ENCODE measurements around the gene SDE2.
"Not testable (repeated sequence)": the region's sequence is repeated elsewhere in the genome, so short reads cannot be mapped to it uniquely, and the experiment has no call there.

SDE2 gene

GRCh38 chr1:225946803-225947202 lies 52.3 kb downstream of the SDE2 start:
- Histone ChIP-seq H3K36me3 (ENCODE audit: insufficient read depth, low read length) (no peaks in the 10 kb centered on the region), H3K9ac (ENCODE audit: low read length) (no peak overlapping the region), H3K9me3 (ENCODE audit: low read length) (no peaks in the 10 kb centered on the region), H3K27ac (ENCODE audit: low read depth, low read length) (no peak overlapping the region), H3K4me1 (ENCODE audit: insufficient read depth, low read length) (peaks cover 1% of the 10 kb centered on the region), H3K4me3 (ENCODE audit: low read depth in 1 of 2, low read length in 2 of 2) (no peak overlapping the region), H3K27me3 (ENCODE audit: control insufficient read depth in 1 of 2, insufficient read depth in 2 of 2, low read length in 2 of 2) (no peaks in the 10 kb centered on the region)

- Histone ChIP-seq H3K36me3 (ENCODE audit: insufficient read depth, low read length) (no peaks in the 10 kb centered on the region), H3K4me3 (ENCODE audit: low read depth in 1 of 2, low read length in 2 of 2) (no peak overlapping the region), H3K27me3 (ENCODE audit: control insufficient read depth in 1 of 2, insufficient read depth in 2 of 2, low read length in 2 of 2) (no peaks in the 10 kb centered on the region), H3K27ac (ENCODE audit: low read depth, low read length) (no peak overlapping the region), H3K9me3 (ENCODE audit: low read length) (no peaks in the 10 kb centered on the region), H3K4me1 (ENCODE audit: insufficient read depth, low read length) (peaks cover 8% of the 10 kb centered on the region), H3K9ac (ENCODE audit: low read length) (no peak overlapping the region)
Measured at GRCh38 chr1:225946082-225946620, 53.0 kb downstream of the SDE2 start.

GRCh38 chr1:225945564-225945963 lies 53.6 kb downstream of the SDE2 start:
- H3K4me1 ChIP-seq (ENCODE audit: insufficient read depth, low read length): peaks cover 9% of the 10 kb centered on the region
- H3K36me3 ChIP-seq (ENCODE audit: insufficient read depth, low read length): no peaks in the 10 kb centered on the region
- no peak overlapping the region for H3K4me3 ChIP-seq (ENCODE audit: low read depth in 1 of 2, low read length in 2 of 2)
- no peaks in the 10 kb centered on the region for H3K9me3 ChIP-seq (ENCODE audit: low read length)
- no peak overlapping the region for H3K27ac ChIP-seq (ENCODE audit: low read depth, low read length)
- H3K9ac ChIP-seq (ENCODE audit: low read length): no peak overlapping the region
- H3K27me3 ChIP-seq (ENCODE audit: control insufficient read depth in 1 of 2, insufficient read depth in 2 of 2, low read length in 2 of 2): no peaks in the 10 kb centered on the region

- H3K4me1 ChIP-seq (ENCODE audit: insufficient read depth, low read length): peaks cover 15% of the 10 kb centered on the region
- H3K36me3 ChIP-seq (ENCODE audit: insufficient read depth, low read length): no peaks in the 10 kb centered on the region
- no peaks in the 10 kb centered on the region for H3K27me3 ChIP-seq (ENCODE audit: control insufficient read depth in 1 of 2, insufficient read depth in 2 of 2, low read length in 2 of 2)
- H3K27ac ChIP-seq (ENCODE audit: low read depth, low read length): no peak overlapping the region
- no peaks in the 10 kb centered on the region for H3K9me3 ChIP-seq (ENCODE audit: low read length)
- no peak overlapping the region for H3K4me3 ChIP-seq (ENCODE audit: low read depth in 1 of 2, low read length in 2 of 2)
- H3K9ac ChIP-seq (ENCODE audit: low read length): no peak overlapping the region
Measured at GRCh38 chr1:225944951-225945350, 54.2 kb downstream of the SDE2 start.

- H3K4me3 ChIP-seq (ENCODE audit: low read depth in 1 of 2, low read length in 2 of 2): no peak overlapping the region
Measured at GRCh38 chr1:225944387-225944786, 54.8 kb downstream of the SDE2 start.

GRCh38 chr1:225943582-225943981 lies 55.6 kb downstream of the SDE2 start:
- Histone ChIP-seq H3K9ac (ENCODE audit: low read length) (no peak overlapping the region), H3K27me3 (ENCODE audit: control insufficient read depth in 1 of 2, insufficient read depth in 2 of 2, low read length in 2 of 2) (no peaks in the 10 kb centered on the region), H3K27ac (ENCODE audit: low read depth, low read length) (no peak overlapping the region), H3K36me3 (ENCODE audit: insufficient read depth, low read length) (no peaks in the 10 kb centered on the region), H3K9me3 (ENCODE audit: low read length) (no peaks in the 10 kb centered on the region), H3K4me1 (ENCODE audit: insufficient read depth, low read length) (peaks cover 15% of the 10 kb centered on the region), H3K4me3 (ENCODE audit: low read depth in 1 of 2, low read length in 2 of 2) (no peak overlapping the region)

More at GRCh38 chr1:225944387-225944786, 54.8 kb downstream of the SDE2 start:
- Histone ChIP-seq H3K9ac (ENCODE audit: low read length) (no peak overlapping the region), H3K36me3 (ENCODE audit: insufficient read depth, low read length) (no peaks in the 10 kb centered on the region), H3K27ac (ENCODE audit: low read depth, low read length) (no peak overlapping the region), H3K4me1 (ENCODE audit: insufficient read depth, low read length) (peaks cover 15% of the 10 kb centered on the region), H3K27me3 (ENCODE audit: control insufficient read depth in 1 of 2, insufficient read depth in 2 of 2, low read length in 2 of 2) (no peaks in the 10 kb centered on the region), H3K9me3 (ENCODE audit: low read length) (no peaks in the 10 kb centered on the region)

GRCh38 chr1:225942574-225942973 lies 56.6 kb downstream of the SDE2 start:
- H3K4me3 ChIP-seq (ENCODE audit: low read depth in 1 of 2, low read length in 2 of 2): no peak overlapping the region
- no peaks in the 10 kb centered on the region for H3K27me3 ChIP-seq (ENCODE audit: control insufficient read depth in 1 of 2, insufficient read depth in 2 of 2, low read length in 2 of 2)
- H3K9me3 ChIP-seq (ENCODE audit: low read length): no peaks in the 10 kb centered on the region
- H3K27ac ChIP-seq (ENCODE audit: low read depth, low read length): no peak overlapping the region
- H3K4me1 ChIP-seq (ENCODE audit: insufficient read depth, low read length): peaks cover 15% of the 10 kb centered on the region
- no peak overlapping the region for H3K9ac ChIP-seq (ENCODE audit: low read length)
- H3K36me3 ChIP-seq (ENCODE audit: insufficient read depth, low read length): no peaks in the 10 kb centered on the region

GRCh38 chr1:225941942-225942222 lies 57.3 kb downstream of the SDE2 start:
- H3K9ac ChIP-seq (ENCODE audit: low read length): no peak overlapping the region
- no peak overlapping the region for H3K27ac ChIP-seq (ENCODE audit: low read depth, low read length)
- no peak overlapping the region for H3K4me3 ChIP-seq (ENCODE audit: low read depth in 1 of 2, low read length in 2 of 2)
- no peaks in the 10 kb centered on the region for H3K9me3 ChIP-seq (ENCODE audit: low read length)
- H3K27me3 ChIP-seq (ENCODE audit: control insufficient read depth in 1 of 2, insufficient read depth in 2 of 2, low read length in 2 of 2): no peaks in the 10 kb centered on the region
- H3K36me3 ChIP-seq (ENCODE audit: insufficient read depth, low read length): no peaks in the 10 kb centered on the region
- H3K4me1 ChIP-seq (ENCODE audit: insufficient read depth, low read length): peaks cover 15% of the 10 kb centered on the region

GRCh38 chr1:225941187-225941941 lies 57.8 kb downstream of the SDE2 start, which contains the start of gene LEFTY2:
LEFTY2 (minus strand) TSS chr1:225941220; CDS start chr1:225941140, 80 bp downstream.
- H3K4me3 ChIP-seq (ENCODE audit: low read depth in 1 of 2, low read length in 2 of 2): no peak within 1 kb of the TSS

GRCh38 chr1:225940385-225941151 lies 58.6 kb downstream of the SDE2 start:
- no peaks in the 10 kb centered on the region for H3K9me3 ChIP-seq (ENCODE audit: low read length)
- H3K9ac ChIP-seq (ENCODE audit: low read length): no peak overlapping the region
- H3K4me3 ChIP-seq (ENCODE audit: low read depth in 1 of 2, low read length in 2 of 2): no peak overlapping the region
- H3K4me1 ChIP-seq (ENCODE audit: insufficient read depth, low read length): peaks cover 15% of the 10 kb centered on the region
- no peak overlapping the region for H3K27ac ChIP-seq (ENCODE audit: low read depth, low read length)
- H3K27me3 ChIP-seq (ENCODE audit: control insufficient read depth in 1 of 2, insufficient read depth in 2 of 2, low read length in 2 of 2): no peaks in the 10 kb centered on the region
- no peaks in the 10 kb centered on the region for H3K36me3 ChIP-seq (ENCODE audit: insufficient read depth, low read length)

More at GRCh38 chr1:225941187-225941941, 57.8 kb downstream of the SDE2 start, which contains the start of gene LEFTY2:
- Histone ChIP-seq H3K27ac (ENCODE audit: low read depth, low read length) (no peak within 1 kb of the TSS), H3K4me1 (ENCODE audit: insufficient read depth, low read length) (peaks cover 15% of the 10 kb centered on the region), H3K36me3 (ENCODE audit: insufficient read depth, low read length) (no peaks in the 10 kb centered on the region), H3K9me3 (ENCODE audit: low read length) (no peaks in the 10 kb centered on the region), H3K9ac (ENCODE audit: low read length) (no peak within 1 kb of the TSS), H3K27me3 (ENCODE audit: control insufficient read depth in 1 of 2, insufficient read depth in 2 of 2, low read length in 2 of 2) (no peaks in the 10 kb centered on the region)

- H3K9me3 ChIP-seq (ENCODE audit: low read length); H3K4me3 ChIP-seq (ENCODE audit: low read depth in 1 of 2, low read length in 2 of 2); H3K36me3 ChIP-seq (ENCODE audit: insufficient read depth, low read length); H3K9ac ChIP-seq (ENCODE audit: low read length); H3K27me3 ChIP-seq (ENCODE audit: control insufficient read depth in 1 of 2, insufficient read depth in 2 of 2, low read length in 2 of 2); H3K27ac ChIP-seq (ENCODE audit: low read depth, low read length): not testable (repeated sequence)
- H3K4me1 ChIP-seq (ENCODE audit: insufficient read depth, low read length): peaks cover 15% of the 10 kb centered on the region
Measured at GRCh38 chr1:225939939-225940310, 59.2 kb downstream of the SDE2 start.
